ENCODE results near the gene POLR3H.

The POLR3H gene

DNA sequence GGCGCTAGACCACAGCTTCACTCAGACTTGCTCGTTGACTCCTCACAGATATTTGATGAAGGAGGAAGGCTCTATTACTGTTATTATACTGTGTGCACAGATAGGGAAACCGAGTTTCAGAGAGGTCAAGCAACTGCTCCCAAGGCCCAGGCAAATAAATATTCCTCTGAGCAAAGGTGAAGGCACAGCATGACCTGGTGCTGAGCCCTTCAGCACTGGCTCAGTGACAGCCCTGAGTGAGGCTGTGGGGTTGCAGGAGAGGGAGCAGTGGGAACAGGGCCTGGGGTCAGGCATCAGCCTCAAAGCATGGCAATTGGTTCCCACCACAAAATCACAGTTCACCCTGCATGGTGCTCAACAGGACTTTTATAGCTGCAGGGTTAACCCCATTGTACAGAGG, 7.1 kb downstream of the POLR3H start:
- no peak for DNase-seq (ENCODE audit: low read depth, low spot score)

DNA sequence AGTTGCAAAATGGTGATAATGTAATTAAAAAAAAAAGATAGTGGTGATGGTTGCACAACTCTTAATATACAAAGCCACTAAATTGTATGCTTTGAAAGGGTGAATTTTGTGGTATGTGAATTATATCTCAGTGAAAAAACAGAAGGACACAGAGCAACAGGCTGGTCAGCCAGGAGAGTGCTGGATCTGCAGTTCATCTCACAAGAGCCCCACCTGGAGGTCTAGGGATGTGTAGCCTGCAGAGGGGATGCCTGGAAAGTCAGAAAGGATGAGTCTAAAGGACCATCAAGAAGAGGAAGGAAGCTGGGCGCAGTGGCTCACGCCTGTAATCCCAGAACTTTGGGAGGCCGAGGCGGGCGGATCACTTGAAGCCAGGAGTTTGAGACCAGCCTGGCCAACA, 9.0 kb downstream of the POLR3H start:
- DNase-seq (ENCODE audit: low read depth, low spot score): no peak

DNA sequence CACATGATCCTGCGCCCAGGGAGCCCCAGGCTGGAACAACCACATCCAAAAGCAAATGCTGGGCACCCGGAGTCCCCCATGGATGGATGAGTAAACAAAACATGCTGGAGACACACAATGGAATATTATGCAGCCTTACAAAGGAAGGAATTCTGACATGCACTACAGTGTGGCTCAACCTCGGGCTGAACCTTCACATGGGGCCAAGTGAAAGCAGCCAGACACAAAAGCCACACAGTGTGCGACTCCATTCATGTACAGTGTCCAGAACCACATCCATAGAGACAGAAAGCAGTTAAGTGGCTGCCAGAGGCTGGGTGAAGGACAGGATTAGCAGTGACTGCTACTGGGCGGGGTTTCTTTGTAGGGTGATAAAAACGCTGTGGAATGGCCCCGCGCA, 10.1 kb downstream of the POLR3H start:
- DNase-seq (ENCODE audit: low read depth, low spot score): no peak

DNA sequence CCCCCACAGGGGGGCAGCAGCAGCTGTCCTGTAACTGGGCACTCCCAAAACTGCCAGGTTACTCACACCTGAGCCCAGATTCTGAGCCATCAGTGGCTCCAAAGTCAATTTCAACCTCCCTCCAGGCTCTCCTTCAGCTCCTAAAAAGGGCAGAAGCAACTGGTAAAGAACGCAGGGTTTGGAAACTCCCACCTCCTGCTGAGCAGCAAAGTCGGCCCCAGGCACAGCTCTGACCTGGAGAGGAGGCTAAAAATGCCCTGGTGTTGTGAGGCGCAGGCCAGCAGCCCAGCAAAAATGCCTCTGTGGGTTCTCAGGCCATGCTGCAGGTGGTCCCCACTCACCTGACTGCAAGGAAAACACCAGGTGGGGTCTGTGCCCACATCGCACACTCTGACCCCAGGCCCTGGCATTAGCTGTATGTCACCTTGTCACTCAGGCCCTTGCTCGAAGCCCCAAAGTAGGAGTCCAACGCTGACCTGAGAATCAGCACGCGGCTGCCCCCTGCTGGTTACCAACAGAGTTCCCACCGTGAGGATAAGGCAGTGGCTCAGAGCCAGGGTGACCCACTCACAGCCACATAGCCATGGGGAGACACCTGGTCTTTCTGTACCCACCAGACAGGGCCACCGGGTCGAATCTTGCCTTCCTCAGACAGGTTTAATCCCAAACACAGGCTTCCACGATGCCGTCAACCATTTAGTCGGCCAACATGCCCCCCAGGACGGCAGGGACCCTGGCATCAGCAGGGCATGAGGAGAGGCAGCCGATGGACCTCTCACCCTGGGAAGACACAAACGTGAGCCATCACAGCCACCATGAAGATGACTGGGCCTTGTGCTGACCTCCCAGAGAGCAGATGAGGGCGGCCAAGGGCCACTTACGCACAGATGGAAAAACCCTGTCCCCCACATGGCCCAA, 11.1 kb downstream of the POLR3H start:
- DNase-seq (ENCODE audit: low read depth, low spot score): peak; percentile 43

DNA sequence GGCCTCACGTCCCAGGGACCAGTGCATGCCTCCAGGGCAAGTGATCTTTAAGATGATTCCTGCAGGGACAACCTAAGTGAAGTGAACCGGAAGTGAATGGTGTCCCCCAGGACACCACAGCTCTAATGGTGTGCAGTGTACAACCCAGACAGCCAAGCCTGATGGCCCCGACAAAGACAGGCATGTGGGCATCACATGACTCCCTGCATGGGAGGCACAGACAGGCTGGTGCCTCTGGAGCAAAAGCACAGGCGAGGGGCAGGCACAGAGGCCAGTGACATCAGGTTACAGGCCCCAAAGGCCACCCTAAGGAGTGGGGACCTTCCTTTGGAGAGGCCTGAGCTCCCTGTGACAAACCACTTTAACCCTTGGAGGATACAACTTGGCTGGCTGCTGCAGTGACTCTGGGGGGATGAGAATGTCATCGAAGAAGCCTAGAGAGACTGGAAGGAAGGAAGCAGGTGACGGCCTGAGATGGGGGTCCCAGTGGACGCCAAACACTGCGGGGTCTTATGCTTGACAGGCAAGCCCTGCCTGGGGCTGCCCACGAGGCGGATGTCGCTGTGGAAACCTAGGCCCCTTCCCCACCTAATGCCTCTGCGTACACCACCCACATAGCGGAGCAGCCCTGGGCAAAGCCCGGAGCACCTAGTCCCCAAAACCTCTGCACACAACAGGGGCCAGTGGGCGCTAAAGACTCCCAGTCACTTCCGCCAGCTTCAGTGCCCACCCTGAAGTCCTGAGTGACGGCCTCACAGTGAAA, 12.4 kb downstream of the POLR3H start:
- no peak for DNase-seq (ENCODE audit: low read depth, low spot score)

DNA sequence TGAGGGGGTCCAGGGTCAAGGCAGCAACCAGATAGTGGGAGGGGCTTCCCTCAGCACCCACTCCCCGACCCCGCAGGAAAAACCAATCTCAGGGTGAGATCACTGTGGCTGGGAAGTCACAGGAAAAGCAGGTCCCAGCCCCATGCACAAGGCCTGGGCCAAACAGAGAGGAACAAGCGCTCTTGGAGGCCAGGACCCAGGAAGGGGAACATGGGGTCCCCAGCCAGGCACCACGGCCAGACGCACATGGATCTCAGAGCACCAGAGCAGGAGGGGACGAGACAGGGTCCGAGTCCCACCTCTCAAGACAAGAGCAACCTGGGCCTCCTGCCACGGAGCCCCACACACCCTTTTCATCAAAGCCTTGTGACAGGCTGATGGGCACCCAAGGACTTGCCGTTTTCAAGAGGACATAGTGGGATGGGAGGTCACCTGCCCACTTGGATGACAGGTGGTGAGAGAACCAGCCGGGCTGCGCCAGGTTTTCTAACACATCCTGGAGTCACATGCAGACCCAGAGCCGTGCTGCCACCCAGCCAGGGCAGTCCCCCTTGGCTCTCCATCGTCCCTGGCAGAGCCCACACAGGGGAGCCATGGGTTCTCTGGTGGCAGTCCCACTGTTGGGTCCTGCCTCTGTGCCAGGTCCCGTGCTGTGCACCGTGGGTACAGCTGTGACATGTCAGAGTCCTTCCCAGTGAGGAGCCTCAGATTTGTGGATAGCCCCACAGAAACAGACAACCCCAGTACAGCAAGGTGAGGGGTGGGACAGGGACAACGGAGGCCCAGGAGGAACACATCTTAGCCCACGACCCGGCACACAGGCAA, 13.2 kb downstream of the POLR3H start:
- DNase-seq (ENCODE audit: low read depth, low spot score): no peak

DNA sequence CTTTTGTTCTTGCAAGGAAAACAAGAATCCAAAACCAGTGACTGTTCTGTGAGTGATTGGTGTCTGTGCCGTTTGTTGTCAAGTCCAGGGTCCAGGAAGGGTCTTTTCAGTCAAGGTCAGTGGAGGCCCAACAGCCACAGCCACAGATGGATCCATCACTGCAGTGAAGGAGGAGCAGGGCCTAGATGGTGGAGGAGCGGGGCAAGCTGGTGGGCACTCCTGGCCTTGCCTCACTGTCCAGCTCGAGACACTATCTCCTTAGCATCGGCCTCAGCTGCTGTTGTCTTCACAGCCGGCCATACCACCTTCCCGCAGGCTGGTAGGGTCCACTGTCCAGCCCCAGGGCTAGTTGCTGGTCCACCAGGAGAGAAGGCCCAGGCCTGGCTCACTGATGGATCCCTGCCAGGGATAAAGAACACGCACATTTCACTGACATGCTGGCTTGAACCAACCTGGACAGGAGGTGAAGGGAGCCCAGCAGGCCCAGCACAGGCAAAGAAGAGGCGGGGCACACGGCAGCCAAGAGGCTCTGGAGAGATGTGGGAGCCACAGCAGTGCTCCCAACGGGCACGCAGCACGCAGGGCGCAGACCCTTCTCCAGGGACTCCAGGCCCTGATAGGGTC, 15.2 kb downstream of the POLR3H start:
- no peak for DNase-seq (ENCODE audit: low read depth, low spot score)

DNA sequence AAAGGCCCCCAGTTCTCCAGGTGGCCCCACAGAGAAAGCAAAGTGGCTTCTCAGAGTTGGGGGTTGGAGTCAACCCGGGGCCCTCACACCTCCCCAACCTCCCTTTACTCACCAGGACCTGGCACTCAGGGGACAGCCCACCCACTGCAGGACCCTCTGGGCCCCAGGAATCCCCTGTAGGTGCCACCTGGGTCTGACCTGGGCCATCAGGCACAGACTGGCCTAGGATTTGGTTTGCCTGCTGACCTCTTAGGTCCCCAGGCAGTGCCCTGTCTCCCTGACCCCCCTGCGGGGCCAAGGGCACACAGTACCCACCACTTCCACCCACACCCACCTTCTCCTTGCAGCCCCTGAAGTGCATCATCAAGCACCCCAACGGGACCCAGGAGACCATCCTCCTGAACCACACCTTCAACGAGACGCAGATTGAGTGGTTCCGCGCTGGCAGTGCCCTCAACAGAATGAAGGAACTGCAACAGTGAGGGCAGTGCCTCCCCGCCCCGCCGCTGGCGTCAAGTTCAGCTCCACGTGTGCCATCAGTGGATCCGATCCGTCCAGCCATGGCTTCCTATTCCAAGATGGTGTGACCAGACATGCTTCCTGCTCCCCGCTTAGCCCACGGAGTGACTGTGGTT, 16.0 kb downstream of the POLR3H start:
- no peak for DNase-seq (ENCODE audit: low read depth, low spot score)

DNA sequence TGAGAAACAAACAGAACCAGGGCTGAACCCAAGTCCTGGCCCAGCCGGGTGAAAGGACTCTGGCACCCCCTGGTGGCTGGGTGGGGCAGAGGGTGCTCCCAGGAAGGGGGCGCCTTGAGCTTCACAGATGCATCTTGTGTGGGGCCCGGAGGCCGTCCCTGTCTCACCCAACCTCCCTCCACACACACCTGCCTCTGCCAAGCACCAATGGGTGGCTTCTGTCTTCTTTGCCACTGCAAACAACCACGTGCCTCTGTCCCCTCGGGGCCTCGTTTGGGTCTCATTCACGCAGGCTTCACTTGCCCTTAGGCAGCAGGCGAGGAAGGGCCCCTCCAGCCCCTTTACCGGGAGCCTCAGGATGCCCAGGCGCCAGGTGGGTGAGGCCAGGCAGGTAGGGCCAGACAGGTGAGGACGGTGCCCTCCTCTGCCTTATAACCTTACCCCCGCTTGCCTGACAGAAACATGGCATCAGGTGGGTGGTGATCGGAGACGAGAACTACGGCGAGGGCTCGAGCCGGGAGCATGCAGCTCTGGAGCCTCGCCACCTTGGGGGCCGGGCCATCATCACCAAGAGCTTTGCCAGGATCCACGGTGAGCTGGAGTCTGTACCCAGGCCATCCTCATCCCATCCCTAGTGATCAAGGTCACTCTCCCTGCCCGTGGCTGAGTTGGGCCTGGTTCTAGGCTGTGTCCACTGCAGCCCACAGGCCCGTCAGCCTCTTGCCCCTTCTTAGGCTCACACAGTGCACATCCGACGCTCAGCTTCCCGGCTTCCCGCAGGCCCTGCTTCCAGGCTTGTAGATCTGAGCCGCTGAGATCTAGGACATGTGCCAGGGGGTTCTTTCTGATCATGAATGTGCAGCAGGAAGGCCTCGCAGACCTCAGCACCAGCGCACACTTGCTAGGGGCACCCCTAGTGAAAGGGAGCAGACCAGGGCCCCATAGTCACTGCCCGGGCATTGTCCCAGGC, 17.2 kb downstream of the POLR3H start:
- DNase-seq (ENCODE audit: low read depth, low spot score): peak; percentile 52

DNA sequence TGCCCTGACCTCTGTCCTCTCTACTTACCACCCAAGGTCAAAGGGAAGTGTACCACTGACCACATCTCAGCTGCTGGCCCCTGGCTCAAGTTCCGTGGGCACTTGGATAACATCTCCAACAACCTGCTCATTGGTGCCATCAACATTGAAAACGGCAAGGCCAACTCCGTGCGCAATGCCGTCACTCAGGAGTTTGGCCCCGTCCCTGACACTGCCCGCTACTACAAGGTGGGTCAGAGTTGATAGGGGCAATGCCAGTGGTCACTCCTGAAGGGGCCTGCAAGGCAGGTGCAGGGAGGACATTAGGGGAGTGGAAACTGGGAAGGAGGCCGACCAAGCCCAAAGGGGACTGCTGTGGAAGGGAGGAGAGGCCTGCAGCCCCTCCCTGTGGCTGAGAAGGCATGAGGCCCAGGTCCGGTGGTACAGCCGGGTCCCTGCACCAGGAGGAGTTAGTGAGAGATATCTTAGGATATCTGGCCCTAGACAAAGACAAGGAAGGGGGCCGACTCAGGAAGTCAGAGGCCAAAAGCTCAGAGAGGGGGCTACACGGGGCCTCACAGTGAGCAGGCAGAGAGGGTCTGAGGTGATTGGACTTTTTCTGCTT, 17.9 kb downstream of the POLR3H start:
- DNase-seq (ENCODE audit: low read depth, low spot score): no peak

DNA sequence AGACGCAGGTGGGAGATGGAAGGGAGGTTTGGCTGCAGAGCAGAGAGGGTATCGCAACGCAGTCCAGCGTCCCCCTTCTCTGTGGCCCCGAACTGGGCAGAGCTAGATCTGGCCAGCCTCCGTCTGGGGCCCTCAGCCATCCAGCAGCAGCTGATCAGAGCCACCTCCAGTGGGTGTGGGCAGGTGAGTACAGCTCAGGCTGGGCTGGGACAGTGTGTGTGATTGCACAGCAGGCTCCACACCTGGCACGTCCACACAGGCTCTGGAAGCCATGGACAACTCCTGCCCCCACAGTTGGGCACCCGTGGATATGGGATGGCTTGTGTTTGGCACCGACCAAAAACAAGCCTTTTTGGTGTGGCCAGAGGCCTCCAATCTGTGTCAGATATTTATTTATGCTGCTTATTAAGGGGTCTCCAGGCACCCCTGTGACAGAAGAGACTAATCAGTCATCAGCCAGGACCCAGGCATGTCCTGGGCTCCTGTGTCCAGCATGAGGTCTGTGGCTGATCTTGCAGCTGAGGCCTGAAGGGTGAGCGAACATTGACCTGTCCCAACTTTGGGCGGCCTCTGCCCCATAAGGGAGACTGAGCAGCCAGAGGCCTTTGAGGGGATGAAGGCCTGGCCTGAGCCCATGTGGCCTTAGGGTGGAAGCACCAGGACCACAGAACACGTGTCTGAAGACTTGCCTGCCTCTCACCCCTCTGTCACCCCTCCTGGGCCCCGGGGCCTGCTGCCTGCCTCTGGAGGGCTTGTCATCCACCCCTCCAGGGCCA, 18.6 kb downstream of the POLR3H start:
- no peak for DNase-seq (ENCODE audit: low read depth, low spot score)

DNA sequence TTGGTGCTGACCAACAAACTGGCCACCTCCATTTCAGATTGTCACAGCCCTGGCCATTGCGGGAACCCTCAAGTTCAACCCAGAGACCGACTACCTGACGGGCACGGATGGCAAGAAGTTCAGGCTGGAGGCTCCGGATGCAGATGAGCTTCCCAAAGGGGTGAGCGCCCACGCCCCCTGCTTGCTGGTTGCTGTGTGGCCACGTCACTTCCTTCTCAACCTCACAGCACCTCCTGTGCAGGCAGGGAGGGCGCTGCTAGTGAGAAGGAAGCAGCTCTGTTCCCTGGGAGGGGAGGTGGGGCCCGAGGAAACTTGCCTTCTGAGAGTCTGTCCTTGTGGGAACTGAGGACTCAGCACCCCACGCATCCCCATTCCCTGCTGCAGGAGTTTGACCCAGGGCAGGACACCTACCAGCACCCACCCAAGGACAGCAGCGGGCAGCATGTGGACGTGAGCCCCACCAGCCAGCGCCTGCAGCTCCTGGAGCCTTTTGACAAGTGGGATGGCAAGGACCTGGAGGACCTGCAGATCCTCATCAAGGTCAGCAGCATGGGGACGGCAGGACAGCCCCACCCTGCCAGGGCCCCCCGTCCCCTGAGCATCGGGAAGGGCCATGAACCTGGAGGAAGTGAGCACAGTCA, 19.3 kb downstream of the POLR3H start:
- DNase-seq (ENCODE audit: low read depth, low spot score): peak; percentile 34

DNA sequence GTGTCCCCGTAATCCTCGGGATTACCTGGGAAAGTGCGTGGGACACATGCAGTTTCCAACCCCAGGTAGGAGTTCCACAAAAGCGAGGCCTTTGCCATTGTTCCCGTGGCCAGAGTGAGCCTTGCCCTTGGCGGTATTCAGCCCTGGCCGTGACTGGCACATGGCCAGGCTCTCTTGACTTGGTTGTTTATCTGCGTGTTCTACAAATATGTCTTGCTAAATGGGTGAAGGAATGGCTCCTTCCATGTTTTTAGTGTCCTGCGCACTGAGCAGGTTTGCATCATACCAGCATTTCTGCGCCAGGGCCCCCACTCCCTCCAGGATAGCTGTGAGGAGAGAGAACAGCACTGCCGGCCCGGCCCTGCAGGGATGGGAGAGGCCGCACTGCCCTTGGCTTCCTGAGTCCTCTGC, 20.0 kb downstream of the POLR3H start:
- DNase-seq (ENCODE audit: low read depth, low spot score): no peak

DNA sequence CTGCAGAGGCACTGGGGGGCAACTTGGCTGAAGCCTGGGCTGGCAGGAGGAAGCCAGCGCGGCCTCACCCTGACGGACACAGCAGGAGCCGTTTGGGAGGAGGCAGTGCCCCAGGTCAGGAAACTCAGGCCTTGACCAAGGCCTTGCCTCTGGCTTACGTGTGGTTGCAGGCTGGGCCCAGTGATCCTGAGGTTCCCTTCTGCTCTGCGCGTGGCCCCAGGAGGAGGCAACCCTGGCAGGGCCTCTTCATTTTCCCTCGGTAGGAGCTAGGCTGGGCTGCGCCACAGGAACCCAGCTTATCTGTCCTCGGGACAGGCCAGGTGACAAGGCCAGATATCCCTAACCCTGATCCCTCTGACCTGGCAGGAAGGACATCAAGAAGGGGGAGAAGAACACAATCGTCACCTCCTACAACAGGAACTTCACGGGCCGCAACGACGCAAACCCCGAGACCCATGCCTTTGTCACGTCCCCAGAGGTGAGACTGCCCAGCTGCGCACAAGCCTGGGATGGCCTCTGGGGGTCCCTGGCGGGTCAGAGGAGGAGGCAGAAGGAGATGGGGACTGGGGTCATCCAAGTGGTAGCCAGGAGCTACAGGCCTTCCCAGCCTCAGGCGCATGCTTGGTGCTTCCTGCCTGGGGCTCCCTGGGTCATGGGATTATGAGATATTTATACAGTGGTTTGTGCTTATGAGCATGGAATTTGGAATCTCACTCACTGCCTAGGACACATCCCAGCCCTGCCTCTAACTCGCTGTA, 20.6 kb downstream of the POLR3H start:
- DNase-seq (ENCODE audit: low read depth, low spot score): no peak

DNA sequence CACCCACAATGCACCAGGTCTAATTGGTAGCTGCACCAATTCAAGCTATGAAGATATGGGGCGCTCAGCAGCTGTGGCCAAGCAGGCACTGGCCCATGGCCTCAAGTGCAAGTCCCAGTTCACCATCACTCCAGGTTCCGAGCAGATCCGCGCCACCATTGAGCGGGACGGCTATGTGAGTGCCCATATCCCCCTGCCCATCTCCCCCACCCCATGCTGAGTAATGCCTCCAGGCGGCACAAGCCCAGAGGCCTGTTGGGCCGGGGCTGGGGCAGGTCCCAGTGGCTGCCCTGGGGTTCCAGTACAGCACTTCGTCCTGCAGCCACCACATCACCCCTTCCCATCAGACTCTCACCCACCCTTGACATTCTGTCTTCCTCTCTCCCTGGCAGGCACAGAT, 21.5 kb downstream of the POLR3H start:
- DNase-seq (ENCODE audit: low read depth, low spot score): no peak

DNA sequence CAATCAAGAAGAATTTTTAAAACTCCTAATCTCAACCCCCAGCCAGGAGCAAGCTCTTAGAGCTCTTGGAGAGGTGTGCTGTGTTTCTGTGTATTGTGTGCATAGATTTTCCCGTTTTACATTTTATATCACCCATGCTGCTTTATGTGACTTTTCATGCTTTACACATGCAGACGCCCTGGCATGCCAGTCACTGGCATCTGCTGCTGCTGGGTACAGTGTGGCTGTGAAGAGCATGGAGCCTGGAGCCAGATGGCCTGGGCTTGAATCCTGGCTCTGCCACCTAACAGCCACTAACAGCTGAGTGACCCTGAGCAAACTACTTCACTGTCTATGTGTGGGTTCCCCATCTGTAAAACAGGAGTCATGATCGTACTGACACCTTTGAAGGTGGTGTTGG, 23.1 kb downstream of the POLR3H start:
- DNase-seq (ENCODE audit: low read depth, low spot score): no peak

DNA sequence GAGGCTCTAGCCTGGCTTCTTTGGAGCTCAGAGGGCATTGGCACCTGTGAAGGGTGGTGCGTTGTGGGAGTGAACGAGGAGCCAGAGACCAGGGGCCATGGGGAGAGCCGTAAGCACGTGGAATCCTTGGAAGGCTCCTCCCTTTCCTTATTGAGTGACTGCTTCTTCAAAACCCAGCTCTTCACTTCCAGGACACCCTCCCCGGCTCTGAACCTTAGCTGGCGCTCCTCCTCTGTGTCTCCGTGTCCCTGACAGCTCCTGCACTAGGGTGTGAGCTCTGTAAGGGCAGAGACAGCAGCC, 26.3 kb downstream of the POLR3H start:
- DNase-seq (ENCODE audit: low read depth, low spot score): no peak
